Activated T-helper 17 cell treated with anti-CD3 and anti-CD28 coated beads, Interleukin-2, amount 50 U/mL, for 72 hours (primary cell): ENCODE results near the gene MPIG6B. TPM values are rescaled to one million over a fixed set of nuclear protein-coding genes. Genes with fewer than 3 reads are reported as not detected.
A peak's percentile ranks its signal among the peaks of the same experiment; 100 is the strongest.

Experiments
- ATAC-seq: fragments of 150-1000 bp; cut with Tn5 transposase; replicated peaks from 2 replicates; pipeline ENCODE4 v1.10.0; 2021; ENCODE audit warnings: mild to moderate bottlenecking, moderate library complexity
- H3K27ac Mint-ChIP-seq: one replicate; pipeline ENCODE4 v1.8.0; 2022; ENCODE audit warnings: mixed read lengths
- H3K27me3 Mint-ChIP-seq: one replicate; pipeline ENCODE4 v1.8.0; 2022; ENCODE audit warnings: mixed read lengths
- H3K36me3 Mint-ChIP-seq: one replicate; pipeline ENCODE4 v1.8.0; 2022; ENCODE audit warnings: low read depth, mild to moderate bottlenecking, mixed read lengths
- H3K4me1 Mint-ChIP-seq: one replicate; pipeline ENCODE4 v1.8.0; 2022; ENCODE audit warnings: mixed read lengths
- H3K4me3 Mint-ChIP-seq: one replicate; pipeline ENCODE4 v1.8.0; 2022; ENCODE audit warnings: mild to moderate bottlenecking, mixed read lengths
- H3K9me3 Mint-ChIP-seq: one replicate; pipeline ENCODE4 v1.8.0; 2022; ENCODE audit warnings: mixed read lengths
- total RNA-seq, 2 donors: library from RNA; stranded (reverse); gene quantifications; one replicate each; pipeline ENCODE4 v1.2.3, GENCODE V29; 2022

The MPIG6B gene
- total RNA-seq, 2 donors from 2014 or later, result not detected

DNA sequence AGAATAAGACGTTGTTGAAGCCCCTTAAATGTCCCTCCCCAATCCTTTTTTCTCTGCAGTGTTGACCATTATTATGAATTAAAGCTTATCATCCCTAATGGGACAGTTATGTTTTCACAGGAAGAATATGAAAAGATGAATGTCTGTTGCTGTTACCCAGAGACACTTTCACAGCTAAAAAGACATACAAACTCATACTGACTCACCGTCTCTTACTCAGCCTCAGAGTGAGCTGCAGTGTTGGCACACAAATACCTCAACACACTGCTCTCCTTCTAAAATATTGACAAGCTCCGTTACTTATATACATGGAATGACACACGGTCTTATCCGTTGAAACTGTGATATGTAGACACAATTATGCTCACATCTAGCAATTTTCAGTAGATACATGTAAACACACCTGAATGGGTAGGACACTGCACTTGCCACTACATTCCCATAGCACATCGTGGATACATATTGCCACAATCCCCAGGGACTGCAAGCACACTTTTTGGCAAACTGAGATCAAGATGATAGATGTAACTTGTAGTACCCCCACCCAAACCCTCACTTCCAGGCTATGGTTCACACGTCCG is 29.7 kb downstream of the MPIG6B start:
- Mint-ChIP-seq H3K27me3 (no peaks in the 10 kb centered on the region), H3K4me3 (no peak overlapping the region), H3K36me3 (peaks cover 4% of the 10 kb centered on the region), H3K27ac (no peak overlapping the region), H3K4me1 (peaks cover 4% of the 10 kb centered on the region), H3K9me3 (no peaks in the 10 kb centered on the region)
- peak; percentile 44 for ATAC-seq

DNA sequence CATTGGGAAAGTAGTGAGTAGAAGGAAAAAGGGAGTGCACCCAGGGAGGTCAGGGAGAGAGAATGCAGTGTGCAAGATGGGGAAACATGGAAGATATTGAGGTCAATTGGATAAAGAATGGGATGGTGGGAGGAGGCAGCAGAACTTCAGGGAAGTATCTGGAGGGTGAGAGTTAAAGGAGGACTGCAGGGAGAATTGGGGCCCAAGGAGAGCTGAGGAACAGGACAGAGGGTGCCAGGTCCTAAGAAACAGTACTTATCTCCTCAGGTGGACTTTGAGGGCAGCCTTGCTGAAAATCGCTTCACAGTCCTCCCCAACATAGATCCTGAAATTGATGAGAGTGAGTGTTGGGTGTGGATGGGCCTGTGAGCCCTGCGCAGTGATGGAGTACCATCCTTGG is 35.1 kb downstream of the MPIG6B start:
- no peak overlapping the region for H3K27ac Mint-ChIP-seq
- no peaks in the 10 kb centered on the region for H3K27me3 Mint-ChIP-seq
- H3K9me3 Mint-ChIP-seq, result no peaks in the 10 kb centered on the region
- H3K4me1 Mint-ChIP-seq, result peaks cover under 1% of the 10 kb centered on the region
- H3K4me3 Mint-ChIP-seq, result no peak overlapping the region
- H3K36me3 Mint-ChIP-seq, result peaks cover 41% of the 10 kb centered on the region
- ATAC-seq, result no peak

DNA sequence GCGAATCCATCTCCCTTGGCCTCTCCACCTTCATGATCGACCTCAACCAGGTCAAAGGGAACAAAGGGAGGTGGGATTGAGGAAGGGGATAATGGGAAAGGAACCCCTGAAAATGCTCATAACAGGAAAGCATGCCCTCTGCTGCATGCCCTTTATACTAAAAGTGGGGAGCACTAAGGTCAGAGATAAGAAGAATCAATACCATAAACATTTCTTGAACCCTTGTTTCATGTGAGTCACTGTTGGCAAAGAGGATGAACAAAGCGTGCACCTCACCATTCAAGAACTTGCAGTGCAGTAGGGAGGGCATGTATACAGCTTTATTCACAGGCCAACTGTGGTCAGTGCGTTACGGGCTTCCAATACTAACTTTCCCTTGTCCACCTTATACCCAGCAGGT is 37.6 kb downstream of the MPIG6B start:
- H3K4me3 Mint-ChIP-seq, result no peak overlapping the region
- H3K36me3 Mint-ChIP-seq, result peaks cover 48% of the 10 kb centered on the region
- no peaks in the 10 kb centered on the region for H3K9me3 Mint-ChIP-seq
- H3K27me3 Mint-ChIP-seq, result no peaks in the 10 kb centered on the region
- ATAC-seq, result no peak
- peak overlapping the region; percentile 26 for H3K27ac Mint-ChIP-seq
- H3K4me1 Mint-ChIP-seq, result peaks cover 6% of the 10 kb centered on the region

DNA sequence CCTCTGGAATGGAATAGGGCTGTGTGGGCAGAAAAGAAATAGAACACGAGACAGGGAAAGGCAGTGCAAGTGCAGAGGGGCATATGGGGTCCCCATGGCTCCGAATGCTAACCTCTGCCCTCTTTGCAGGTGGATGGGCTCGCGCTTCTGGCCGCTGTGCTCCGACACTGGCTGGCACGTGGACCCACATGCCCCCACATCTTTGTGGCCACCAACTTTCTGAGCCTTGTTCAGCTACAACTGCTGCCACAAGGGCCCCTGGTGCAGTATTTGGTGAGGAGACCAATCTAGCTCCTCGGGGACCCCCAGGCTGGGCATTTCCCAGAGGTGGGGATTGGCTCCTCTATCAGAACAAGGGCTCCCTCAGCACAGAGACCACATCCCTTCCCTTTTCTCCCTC is 38.2 kb downstream of the MPIG6B start:
- H3K4me3 Mint-ChIP-seq, result no peak overlapping the region
- H3K27ac Mint-ChIP-seq, result peak overlapping the region; percentile 26
- H3K4me1 Mint-ChIP-seq, result peaks cover 6% of the 10 kb centered on the region

DNA sequence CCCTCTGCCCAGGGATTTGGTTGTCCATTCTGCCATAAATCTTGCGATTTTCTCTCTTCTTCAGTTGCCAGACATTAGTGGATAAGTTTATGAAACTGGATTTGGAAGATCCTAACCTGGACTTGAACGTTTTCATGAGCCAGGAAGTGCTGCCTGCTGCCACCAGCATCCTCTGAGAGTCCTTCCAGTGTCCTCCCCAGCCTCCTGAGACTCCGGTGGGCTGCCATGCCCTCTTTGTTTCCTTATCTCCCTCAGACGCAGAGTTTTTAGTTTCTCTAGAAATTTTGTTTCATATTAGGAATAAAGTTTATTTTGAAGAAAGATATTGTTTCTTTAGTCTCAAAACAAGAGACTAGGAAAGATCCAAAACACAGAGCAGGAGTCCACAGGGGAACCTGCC is 39.2 kb downstream of the MPIG6B start, which contains the start of gene SAPCD1:
Gene SAPCD1, plus strand, starts transcription at position 301 of the 400 bp plus-strand sequence. CDS start 399 bp downstream, outside the sequence.
- peak within 1 kb of the TSS; percentile 9 for H3K27ac Mint-ChIP-seq
- no peak for ATAC-seq
- peaks cover 6% of the 10 kb centered on the region for H3K4me1 Mint-ChIP-seq
- no peaks in the 10 kb centered on the region for H3K27me3 Mint-ChIP-seq
- H3K9me3 Mint-ChIP-seq, result no peaks in the 10 kb centered on the region
- H3K36me3 Mint-ChIP-seq, result peaks cover 48% of the 10 kb centered on the region
- no peak within 1 kb of the TSS for H3K4me3 Mint-ChIP-seq

More for the DNA sequence above, 38.2 kb downstream of the MPIG6B start:
- ATAC-seq, result no peak
- Mint-ChIP-seq H3K36me3 (peaks cover 48% of the 10 kb centered on the region), H3K9me3 (no peaks in the 10 kb centered on the region), H3K27me3 (no peaks in the 10 kb centered on the region)

DNA sequence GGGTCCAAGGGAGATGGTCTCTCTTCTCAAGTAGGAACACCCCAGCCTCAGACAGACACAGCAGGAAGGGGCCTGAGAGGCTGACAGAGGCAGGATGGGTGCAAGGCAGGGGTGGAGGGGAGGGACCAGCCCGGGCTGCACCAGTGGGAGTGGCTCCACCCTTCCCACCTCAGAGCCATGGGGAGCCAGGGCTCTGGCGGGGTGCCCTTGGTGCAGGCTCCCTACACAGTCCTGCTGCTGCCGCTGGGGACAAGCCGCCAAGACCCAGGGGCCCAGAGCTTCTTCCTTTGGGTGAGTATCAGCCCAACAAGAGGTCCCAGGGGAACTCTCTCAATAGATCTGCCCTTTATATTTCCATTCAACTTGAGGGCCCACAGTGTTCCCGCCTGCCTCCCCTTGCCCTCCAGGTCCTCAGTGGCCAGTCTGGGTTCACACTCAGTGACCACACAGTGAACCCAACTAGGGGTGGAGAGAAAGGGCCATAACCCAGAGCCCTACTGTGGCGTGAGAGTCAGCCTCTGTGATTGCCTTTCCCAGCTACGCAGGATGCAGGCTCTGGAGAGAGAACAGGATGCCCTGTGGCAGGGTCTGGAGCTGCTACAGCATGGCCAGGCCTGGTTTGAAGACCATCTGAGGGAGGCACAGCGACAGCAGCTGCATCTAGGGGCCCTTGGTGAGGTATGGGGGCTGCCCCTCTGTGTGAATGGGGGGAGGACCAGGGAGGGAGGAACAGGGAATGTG is 39.9 kb downstream of the MPIG6B start:
- no peak overlapping the region for H3K4me3 Mint-ChIP-seq
- ATAC-seq, result no peak
- H3K27me3 Mint-ChIP-seq, result no peaks in the 10 kb centered on the region
- H3K4me1 Mint-ChIP-seq, result peaks cover 6% of the 10 kb centered on the region
- H3K36me3 Mint-ChIP-seq, result peaks cover 46% of the 10 kb centered on the region
- H3K27ac Mint-ChIP-seq, result peak overlapping the region; percentile 9
- no peaks in the 10 kb centered on the region for H3K9me3 Mint-ChIP-seq

DNA sequence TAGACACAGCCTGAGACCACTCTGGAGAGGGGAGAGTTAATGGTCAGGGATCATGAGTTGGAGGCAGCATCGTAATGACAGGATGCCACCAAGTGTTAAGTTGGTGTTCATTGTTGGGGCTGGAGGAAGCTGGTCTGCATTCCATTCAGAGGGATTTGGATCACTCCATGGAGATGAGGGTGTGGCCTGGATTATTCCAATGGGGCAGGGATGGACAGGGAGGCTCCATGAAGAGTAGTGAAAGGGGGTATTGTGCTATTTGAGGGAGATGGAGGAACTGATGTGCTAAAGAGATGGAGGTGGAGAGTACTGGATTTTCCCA is 40.4 kb downstream of the MPIG6B start:
- Mint-ChIP-seq H3K27ac (peak overlapping the region; percentile 9), H3K4me1 (peaks cover 6% of the 10 kb centered on the region), H3K27me3 (no peaks in the 10 kb centered on the region), H3K9me3 (no peaks in the 10 kb centered on the region), H3K36me3 (peaks cover 41% of the 10 kb centered on the region), H3K4me3 (no peak overlapping the region)
- no peak for ATAC-seq

DNA sequence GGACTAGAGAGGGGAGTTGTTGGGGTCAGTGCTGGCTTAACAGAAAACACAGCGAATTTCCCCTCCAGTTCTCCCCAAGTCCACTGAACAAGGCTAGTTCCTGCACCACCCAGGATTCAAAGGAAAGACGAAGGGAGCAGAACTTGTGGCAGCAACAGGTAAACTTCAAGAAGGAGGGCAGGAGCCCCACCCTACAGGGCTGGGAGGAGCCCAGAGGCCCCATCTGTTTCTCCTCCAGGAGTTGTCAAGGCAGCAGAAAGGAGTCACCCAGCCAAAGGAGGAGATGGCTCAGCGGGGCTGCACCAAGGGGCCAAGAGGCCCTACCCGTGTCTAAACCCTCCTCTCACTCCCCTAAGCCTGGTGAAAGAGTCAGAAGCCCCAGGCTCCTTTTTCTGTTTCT is 41.0 kb downstream of the MPIG6B start:
- Mint-ChIP-seq H3K4me1 (peaks cover 6% of the 10 kb centered on the region), H3K9me3 (no peaks in the 10 kb centered on the region), H3K4me3 (no peak overlapping the region), H3K27ac (no peak overlapping the region), H3K27me3 (no peaks in the 10 kb centered on the region), H3K36me3 (peaks cover 34% of the 10 kb centered on the region)
- ATAC-seq, result no peak

DNA sequence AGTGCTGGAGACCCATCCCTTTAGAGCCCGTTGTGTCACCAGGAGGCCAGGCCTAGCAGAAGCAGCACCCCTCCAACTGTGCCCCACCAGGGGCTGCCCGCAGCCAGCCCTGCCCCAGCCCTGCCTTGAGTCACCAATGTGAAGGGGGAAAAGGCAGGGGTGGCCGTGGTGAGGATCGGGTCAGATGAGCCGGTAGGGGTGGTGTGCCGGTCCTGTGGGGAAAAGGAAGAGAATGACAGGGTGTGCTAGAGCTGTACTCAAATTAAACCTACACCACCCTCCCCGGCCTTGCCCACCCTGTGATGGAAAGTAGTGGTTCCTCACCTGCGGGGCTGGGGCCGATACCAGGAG is 42.4 kb downstream of the MPIG6B start:
- no peak overlapping the region for H3K27ac Mint-ChIP-seq
- H3K4me3 Mint-ChIP-seq, result no peak overlapping the region
- no peaks in the 10 kb centered on the region for H3K9me3 Mint-ChIP-seq
- ATAC-seq, result no peak
- H3K36me3 Mint-ChIP-seq, result peaks cover 26% of the 10 kb centered on the region
- H3K27me3 Mint-ChIP-seq, result no peaks in the 10 kb centered on the region
- H3K4me1 Mint-ChIP-seq, result peaks cover 11% of the 10 kb centered on the region

DNA sequence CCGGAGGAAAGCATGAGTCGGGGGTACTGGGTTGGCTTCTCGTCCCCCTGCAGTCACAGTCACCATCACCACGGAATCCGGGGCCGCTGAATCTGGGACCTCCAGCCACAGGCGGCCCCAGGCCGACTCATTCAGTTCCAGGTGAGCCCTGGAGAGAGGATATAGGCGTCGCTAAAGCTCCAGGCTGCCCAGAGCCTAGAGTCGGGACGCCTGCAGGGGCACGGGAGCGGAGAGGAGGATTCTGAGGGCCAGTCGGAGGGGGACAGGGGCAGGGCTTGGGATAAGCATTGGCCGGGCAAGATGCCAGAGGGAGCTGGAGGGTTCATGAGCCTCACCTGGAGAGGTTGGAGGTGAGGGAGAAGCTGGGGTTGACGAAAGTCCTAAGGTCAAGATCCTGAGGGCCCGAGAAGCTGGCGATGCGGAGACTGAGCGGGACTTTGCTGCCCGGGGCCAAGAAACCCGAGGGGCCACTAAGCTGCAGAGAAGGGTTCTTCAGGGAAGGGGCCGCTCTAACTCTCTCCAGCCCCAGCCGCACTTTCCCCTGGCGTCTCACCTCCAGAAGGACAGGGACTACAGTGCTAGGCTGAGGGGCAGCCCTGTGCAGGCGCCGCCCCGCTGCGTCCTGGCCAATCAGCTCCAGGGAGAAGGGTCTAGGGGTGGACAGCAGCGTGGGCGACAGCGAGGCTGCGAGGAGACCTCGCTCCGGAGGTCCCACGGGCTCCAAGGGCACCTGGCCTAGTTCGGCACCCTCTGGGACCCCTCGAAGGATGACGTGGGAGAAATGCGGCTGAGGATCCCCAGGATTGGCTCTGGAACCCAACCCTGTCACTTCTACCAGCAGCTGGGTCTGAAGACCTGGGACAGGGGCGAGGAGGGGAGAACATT is 43.0 kb downstream of the MPIG6B start:
- Mint-ChIP-seq H3K27ac (no peak overlapping the region), H3K27me3 (no peaks in the 10 kb centered on the region), H3K4me3 (no peak overlapping the region), H3K36me3 (peaks cover 20% of the 10 kb centered on the region), H3K4me1 (peaks cover 13% of the 10 kb centered on the region), H3K9me3 (no peaks in the 10 kb centered on the region)
- no peak for ATAC-seq

DNA sequence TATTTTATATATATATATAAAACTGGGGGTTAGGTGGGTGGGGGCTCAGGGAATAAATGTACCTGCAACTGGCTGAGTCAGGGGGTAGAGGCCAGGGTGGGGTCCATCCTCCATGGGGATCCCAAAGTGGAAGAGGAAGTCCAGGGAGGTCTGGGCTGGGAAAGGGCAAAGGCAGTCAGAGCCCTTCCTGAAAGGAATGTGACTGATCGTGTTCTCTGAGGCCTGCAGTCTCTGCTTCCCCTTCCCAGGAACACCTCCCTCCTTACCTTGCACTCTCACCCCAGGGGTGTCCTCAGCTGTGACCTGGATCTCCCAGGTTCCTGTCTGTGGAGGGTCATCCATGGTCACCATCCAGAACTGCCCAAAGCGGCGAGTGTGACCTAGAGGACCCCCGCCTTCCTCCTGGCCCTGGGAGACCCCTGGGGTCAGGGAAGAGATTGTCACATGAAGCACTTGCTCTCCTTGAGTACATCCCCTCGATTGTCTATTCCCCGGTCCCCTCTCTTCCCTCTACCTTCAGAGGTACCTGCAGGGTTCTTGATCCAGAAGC is 44.0 kb downstream of the MPIG6B start:
- peaks cover 12% of the 10 kb centered on the region for H3K36me3 Mint-ChIP-seq
- H3K27me3 Mint-ChIP-seq, result no peaks in the 10 kb centered on the region
- no peak overlapping the region for H3K4me3 Mint-ChIP-seq
- no peaks in the 10 kb centered on the region for H3K9me3 Mint-ChIP-seq
- peak overlapping the region; percentile 38 for H3K27ac Mint-ChIP-seq
- no peak for ATAC-seq
- H3K4me1 Mint-ChIP-seq, result peaks cover 17% of the 10 kb centered on the region

DNA sequence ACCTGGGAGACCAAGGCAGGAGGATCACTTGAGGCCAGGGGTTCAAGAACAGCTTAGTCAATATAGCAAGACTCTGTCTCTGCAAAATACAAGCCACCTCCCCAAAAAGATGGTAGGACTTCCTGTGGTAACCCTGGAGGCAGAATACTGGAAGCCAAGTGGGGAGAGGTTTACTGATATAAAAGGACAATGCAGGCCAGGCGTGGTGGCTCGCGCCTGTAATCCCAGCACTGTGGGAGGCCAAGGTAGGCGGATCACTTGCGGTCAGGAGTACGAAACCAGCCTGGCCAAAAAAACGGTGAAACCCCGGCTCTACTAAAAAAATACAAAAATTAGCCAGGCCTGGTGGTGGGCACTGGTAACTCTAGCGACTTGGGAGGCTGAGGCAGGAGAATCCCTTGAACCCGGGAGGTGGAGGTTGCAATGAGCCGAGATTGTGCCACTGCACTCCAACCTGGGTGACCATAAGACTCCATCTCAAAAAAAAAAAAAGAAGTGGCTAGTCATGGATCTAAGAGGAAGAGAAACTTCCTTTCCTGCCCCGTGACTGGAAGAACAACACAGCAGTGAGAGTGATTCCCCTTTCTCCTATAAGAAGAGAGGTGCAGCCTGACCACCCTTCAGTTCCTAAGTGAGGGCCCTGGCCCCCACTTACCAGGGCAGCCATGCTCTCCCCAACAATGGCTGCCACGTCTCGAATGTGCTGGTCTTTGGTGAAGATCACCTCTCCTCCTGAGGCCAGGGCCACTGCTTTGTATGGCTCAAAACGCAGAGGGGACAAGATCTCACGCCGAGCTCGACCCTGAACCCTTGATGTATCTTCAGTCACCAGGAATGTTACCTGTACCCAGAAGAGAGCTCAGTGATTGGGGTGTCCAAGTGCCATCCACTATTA is 45.4 kb downstream of the MPIG6B start:
- Mint-ChIP-seq H3K4me1 (peaks cover 13% of the 10 kb centered on the region), H3K36me3 (peaks cover 3% of the 10 kb centered on the region), H3K9me3 (no peaks in the 10 kb centered on the region), H3K27ac (peak overlapping the region; percentile 38), H3K4me3 (no peak overlapping the region), H3K27me3 (no peaks in the 10 kb centered on the region)
- ATAC-seq, result no peak

DNA sequence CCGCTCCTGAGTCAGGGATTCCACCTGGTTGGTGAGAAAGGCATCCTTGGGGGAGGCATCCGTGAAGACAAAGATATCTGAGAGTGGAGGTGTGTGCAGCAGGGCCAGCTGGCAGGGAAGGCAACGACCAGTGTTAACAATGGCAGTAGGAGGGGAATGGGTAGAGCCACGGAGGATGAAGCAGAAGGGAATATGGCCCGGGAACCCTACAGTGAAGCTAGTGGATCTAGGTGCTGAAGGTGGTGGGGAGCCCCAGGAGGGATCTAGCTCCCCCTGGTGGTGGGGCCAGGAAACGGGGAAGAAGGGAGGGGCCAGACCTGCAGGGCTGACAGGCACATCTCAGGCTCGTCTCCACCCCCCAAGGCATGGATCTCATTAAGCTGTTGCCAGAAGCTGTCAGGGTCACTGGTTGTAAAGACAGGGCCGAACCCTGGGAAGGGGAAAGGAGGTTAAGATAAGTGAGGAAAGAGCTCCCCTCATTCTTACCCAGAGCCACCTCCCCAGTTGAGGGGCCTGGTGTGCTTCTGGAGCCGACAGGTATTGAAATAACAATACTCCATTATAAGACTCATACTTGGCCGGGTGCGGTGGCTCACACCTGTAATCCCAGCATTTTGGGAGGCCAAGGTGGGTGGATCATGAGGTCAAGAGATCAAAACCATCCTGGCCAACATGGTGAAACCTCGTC is 46.7 kb downstream of the MPIG6B start:
- H3K27me3 Mint-ChIP-seq, result no peaks in the 10 kb centered on the region
- H3K9me3 Mint-ChIP-seq, result no peaks in the 10 kb centered on the region
- no peaks in the 10 kb centered on the region for H3K36me3 Mint-ChIP-seq
- ATAC-seq, result peak; percentile 91
- H3K27ac Mint-ChIP-seq, result peak overlapping the region; percentile 16
- no peak overlapping the region for H3K4me3 Mint-ChIP-seq
- H3K4me1 Mint-ChIP-seq, result peaks cover 11% of the 10 kb centered on the region
